HEK293 (cell line): ENCODE measurements around the gene POU2F2.

ENCODE experiments used
- HOXA7 ChIP-seq: sonication (generic); formaldehyde crosslinking; IDR thresholded peaks from 2 replicates; pipeline ENCODE4 v1.8.1; 2022; ENCODE audit warnings: missing genetic modification reagents, borderline replicate concordance
- PRDM1 ChIP-seq: fragments of 450-650 bp; formaldehyde crosslinking; IDR thresholded peaks from 2 replicates; pipeline ENCODE4; 2016; ENCODE audit warnings: missing biosample characterization, missing genetic modification characterization
- SCRT2 ChIP-seq: fragments of 450-650 bp; formaldehyde crosslinking; IDR thresholded peaks from 2 replicates; pipeline ENCODE4 v1.5.1; 2016; ENCODE audit warnings: missing biosample characterization, missing genetic modification characterization
- SP7 ChIP-seq: fragments of 450-650 bp; formaldehyde crosslinking; IDR thresholded peaks from 2 replicates; pipeline ENCODE4 v1.5.1; 2016; ENCODE audit warnings: missing biosample characterization, missing genetic modification characterization
- ZEB2 ChIP-seq: fragments of 450-650 bp; formaldehyde crosslinking; IDR thresholded peaks from 2 replicates; pipeline ENCODE4 v1.5.1; 2016; ENCODE audit warnings: missing biosample characterization, missing genetic modification characterization
- ZNF184 ChIP-seq: fragments of 450-650 bp; IDR thresholded peaks from 2 replicates; pipeline ENCODE4 v1.5.1; 2018; ENCODE audit warnings: missing biosample characterization, mild to moderate bottlenecking, missing genetic modification characterization
- ZNF239 ChIP-seq: fragments of 450-650 bp; formaldehyde crosslinking; IDR thresholded peaks from 2 replicates; pipeline ENCODE4 v1.5.1; 2016; ENCODE audit warnings: missing biosample characterization, missing genetic modification characterization
- TF ChIP-seq, protein P1 (sequence below): fragments of 450-650 bp; formaldehyde crosslinking; IDR thresholded peaks from 2 replicates; pipeline ENCODE4 v1.5.1; 2016; ENCODE audit warnings: missing biosample characterization, missing genetic modification characterization
- TF ChIP-seq, protein P2 (sequence below): fragments of 450-650 bp; formaldehyde crosslinking; IDR thresholded peaks from 2 replicates; pipeline ENCODE4 v1.5.1; 2017; ENCODE audit warnings: missing biosample characterization, missing genetic modification characterization

DNA sequence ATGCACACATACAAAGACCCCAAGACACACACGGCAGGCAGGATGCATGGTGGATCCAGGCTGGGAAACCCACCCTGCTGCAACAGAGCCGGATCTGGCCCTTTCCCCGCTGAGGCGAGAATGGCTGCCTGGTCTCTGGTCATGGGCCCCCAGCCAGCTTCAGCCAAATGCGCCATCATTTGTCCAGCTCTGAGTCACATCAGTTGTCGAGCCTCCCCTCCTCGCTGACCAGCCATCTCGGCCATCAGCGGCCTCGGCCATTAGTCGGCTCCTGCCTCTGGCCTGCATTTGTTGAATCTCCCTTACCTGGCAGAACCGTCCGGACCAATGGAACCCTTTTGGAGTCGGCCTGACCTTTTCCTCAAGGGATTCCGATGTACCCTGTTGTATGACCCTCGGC lies 38.5 kb upstream of the POU2F2 start:
- no peak for TF ChIP-seq PRDM1 (tag by site-specific recombination)
- TF ChIP-seq SP7 (tag by site-specific recombination) = no peak
- no peak for TF ChIP-seq SCRT2 (tag by site-specific recombination)
- TF ChIP-seq, protein P1, sequence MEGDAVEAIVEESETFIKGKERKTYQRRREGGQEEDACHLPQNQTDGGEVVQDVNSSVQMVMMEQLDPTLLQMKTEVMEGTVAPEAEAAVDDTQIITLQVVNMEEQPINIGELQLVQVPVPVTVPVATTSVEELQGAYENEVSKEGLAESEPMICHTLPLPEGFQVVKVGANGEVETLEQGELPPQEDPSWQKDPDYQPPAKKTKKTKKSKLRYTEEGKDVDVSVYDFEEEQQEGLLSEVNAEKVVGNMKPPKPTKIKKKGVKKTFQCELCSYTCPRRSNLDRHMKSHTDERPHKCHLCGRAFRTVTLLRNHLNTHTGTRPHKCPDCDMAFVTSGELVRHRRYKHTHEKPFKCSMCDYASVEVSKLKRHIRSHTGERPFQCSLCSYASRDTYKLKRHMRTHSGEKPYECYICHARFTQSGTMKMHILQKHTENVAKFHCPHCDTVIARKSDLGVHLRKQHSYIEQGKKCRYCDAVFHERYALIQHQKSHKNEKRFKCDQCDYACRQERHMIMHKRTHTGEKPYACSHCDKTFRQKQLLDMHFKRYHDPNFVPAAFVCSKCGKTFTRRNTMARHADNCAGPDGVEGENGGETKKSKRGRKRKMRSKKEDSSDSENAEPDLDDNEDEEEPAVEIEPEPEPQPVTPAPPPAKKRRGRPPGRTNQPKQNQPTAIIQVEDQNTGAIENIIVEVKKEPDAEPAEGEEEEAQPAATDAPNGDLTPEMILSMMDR (tag by site-specific recombination) = no peak
- TF ChIP-seq, protein P2, sequence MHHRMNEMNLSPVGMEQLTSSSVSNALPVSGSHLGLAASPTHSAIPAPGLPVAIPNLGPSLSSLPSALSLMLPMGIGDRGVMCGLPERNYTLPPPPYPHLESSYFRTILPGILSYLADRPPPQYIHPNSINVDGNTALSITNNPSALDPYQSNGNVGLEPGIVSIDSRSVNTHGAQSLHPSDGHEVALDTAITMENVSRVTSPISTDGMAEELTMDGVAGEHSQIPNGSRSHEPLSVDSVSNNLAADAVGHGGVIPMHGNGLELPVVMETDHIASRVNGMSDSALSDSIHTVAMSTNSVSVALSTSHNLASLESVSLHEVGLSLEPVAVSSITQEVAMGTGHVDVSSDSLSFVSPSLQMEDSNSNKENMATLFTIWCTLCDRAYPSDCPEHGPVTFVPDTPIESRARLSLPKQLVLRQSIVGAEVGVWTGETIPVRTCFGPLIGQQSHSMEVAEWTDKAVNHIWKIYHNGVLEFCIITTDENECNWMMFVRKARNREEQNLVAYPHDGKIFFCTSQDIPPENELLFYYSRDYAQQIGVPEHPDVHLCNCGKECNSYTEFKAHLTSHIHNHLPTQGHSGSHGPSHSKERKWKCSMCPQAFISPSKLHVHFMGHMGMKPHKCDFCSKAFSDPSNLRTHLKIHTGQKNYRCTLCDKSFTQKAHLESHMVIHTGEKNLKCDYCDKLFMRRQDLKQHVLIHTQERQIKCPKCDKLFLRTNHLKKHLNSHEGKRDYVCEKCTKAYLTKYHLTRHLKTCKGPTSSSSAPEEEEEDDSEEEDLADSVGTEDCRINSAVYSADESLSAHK (tag by site-specific recombination) = no peak
- TF ChIP-seq ZEB2 = no peak
- no peak for TF ChIP-seq ZNF184 (tag by site-specific recombination)
- no peak for TF ChIP-seq ZNF239 (tag by site-specific recombination)
- no peak for TF ChIP-seq HOXA7 (CRISPR knock-in tag)
